CD4-positive, alpha-beta T cell treated with Interleukin-2 at 100 ng/mL for 4 hours (primary cell): ENCODE data around the gene AKNA.
"Not testable (repeated sequence)": the region's sequence is repeated elsewhere in the genome, so short reads cannot be mapped to it uniquely, and the experiment has no call there.

Experiments
- DNase-seq: peaks from one replicate; pipeline ENCODE4 v3.0.0-alpha.2; 2020; ENCODE audit warnings: low spot score

Gene AKNA

DNA sequence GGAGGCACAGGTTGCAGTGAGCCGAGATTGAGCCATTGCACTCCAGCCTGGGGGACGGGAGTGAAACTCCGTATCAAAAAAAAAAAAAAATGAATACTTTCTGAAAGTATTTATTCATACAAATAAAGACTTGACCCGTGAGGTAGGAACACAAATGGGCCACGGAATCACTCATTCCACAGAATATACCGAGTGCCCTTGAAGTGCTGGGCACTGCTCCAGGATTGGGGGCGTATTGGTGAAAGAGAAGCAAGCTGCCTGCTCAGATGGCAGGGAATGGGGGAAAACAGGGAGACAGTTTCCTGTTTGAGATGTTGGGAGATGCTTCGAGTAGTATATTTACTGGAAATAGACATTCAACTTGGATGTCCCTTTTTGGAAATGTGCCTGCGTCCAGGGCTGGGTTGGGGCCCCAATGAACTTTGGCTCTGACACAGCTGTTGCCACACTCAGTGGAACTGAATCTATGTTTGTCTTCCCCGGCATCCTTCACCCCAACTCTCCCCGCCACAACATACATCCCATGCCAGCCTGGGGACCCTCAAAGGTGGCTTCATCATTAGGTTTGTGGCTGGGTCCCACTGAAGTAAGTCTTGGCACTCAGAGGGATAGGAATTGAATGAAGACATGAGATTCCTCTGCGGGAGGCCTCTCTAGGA, 65.5 kb downstream of the AKNA start:
- not testable (repeated sequence) for DNase-seq

DNA sequence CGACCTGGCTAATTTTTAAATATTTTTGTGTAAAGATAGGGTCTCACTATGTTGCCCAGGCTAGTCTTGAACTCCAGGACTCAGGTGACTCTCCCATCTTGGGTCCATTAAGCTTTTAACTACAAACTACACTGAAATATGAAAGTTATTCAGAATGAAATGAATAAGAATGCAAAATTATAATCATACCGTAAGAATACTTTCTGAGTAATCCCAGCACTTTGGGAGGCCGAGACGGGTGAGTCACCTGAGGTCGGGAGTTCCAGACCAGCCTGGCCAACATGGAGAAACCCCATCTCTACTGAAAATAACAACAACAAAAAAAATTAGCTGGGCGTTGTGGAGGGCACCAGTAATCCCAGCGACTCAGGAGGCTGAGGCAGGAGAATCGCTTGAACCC, 66.0 kb downstream of the AKNA start:
- no peak for DNase-seq

DNA sequence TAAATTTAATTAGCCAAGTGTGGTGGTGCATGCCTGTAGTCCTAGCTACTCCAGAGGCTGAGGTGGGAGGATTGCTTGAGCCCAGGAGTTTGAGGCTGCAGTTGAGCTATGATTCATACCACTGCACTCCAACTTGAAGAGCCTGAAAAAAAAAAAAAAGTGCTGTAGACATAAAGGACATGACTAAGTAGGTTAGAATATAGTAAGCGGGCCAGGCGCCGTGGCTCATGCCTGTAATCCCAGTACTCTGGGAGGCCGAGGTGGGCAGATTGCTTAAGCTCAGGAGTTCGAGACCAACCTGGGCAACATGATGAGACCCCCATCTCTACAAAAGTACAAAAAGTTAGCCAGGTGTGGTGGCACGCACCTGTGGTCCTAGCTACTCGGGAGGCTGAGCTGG, 67.1 kb downstream of the AKNA start:
- not testable (repeated sequence) for DNase-seq

DNA sequence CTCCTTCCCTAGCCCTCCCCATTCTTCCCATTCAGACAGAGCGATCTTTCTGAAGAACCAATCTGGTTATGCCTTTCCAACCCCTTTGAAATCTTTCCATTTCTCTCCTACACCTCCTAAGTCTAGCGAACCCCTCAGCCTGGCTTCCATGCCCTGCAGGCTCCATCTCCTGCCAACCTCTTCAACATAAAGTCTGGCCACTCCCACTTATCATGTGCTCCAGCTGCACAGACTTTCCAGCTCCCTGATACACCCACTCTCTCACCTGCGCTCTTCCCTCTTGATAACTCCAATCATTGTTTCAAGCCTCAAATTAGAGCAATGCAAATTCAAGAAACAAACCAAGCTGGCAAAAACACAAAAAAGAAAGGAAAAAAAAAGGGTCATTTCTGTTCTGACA, 68.6 kb downstream of the AKNA start:
- DNase-seq = no peak

DNA sequence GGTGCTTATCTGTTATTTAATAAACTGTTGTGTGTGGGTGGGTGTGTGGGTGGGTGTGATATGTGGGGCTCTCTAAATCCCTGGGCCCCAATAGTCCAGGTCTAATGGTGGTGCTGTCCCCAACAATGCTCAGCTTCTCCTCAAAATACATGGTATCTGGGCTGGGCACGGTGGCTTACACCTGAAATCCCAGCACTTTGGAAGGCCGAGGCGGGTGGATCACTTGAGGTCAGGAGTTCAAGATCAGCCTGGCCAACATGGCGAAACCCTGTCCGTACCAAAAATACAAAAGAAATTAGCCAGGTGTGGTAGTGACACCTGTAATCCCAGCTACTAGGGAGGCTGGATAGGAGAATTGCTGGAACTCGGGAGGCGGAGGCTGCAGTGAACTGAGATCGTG, 69.4 kb downstream of the AKNA start:
- DNase-seq = no peak

GRCh38 chr9:114317665-114318357, 70.0 kb downstream of the AKNA start:
- DNase-seq = no peak

DNA sequence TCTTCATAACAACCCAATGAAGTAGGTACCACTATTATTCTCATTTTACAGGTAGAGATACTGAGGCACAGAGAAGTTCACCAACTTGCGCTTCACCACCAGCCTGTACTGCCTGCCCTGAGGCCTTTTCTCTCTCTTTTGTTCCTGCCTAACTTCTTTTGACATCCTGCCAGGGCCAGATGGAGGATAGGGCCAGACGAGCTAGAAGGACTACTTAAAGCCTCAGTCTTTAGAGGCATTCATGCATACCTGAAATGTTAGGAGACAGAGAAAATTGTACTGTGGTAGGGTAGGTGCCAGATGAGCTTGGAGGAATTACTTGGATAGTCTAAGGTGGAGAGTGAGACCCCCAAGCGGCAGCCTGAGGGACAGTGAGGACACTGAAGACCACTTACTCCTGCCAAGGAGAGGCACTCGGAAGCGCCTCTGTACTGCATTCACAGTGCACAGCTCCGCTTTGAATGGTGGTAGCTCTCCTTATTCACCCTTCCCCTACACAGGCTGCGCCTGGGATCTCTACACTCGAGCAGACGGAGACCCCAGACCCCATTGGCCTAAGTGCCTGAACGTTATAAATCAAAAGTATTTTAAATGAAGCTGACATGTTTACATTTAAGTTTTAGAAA, 71.1 kb downstream of the AKNA start:
- DNase-seq = no peak

- DNase-seq = no peak
Measured at GRCh38 chr9:114315723-114316363, 71.9 kb downstream of the AKNA start.

- DNase-seq = no peak
Measured at GRCh38 chr9:114314881-114315722, 72.7 kb downstream of the AKNA start.

GRCh38 chr9:114314256-114314867, 73.4 kb downstream of the AKNA start:
- DNase-seq = no peak

- DNase-seq = no peak
Measured at GRCh38 chr9:114313186-114313585, 74.6 kb downstream of the AKNA start.

- DNase-seq = no peak
Measured at GRCh38 chr9:114312513-114312875, 75.3 kb downstream of the AKNA start.

DNA sequence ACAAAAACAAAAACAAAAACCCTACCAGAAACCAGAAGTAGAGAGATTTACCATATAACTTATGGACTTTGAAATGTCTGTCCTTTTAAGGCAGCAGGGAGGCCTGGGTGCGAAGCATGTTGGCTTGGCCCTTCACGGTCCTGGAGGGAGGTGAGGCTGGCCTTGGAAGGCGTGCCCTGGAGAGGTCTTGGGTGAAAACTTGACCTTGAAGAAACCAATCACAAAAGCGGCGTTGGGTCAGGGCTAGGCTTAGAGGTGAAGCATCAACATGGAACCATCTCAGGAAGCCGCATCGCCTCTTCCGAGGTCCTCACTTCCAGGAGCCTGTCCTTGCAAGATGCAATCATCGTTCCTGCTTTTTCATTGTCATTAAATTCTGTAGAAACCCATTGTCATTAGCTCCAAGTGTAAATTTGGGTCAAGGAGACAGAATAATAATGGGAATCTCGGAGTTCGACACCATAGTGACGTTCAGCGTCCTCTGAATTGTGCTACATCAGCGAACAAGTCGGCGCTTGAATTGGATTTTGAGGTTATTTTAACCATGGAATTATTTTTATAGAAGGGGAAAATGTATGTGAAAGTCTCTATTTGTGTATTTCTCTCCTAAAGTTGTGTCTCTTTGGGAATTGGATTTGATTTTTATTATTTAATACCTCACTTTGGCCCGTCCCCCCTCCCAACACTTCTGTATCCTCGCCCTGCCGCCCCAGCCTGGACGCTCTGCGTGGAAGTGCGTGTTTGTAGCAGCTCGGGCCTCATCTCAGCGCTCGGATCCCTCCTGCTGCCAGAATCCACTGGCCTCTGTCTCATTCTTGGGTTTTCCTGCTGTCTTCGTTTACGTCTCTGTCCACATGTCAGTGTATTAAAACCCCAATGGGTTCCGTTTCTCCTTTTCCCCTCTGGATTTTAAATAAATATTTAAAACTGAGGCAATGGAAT, 75.9 kb downstream of the AKNA start:
- DNase-seq = no peak

GRCh38 chr9:114310471-114311450, 77.0 kb downstream of the AKNA start:
- no peak for DNase-seq

DNA sequence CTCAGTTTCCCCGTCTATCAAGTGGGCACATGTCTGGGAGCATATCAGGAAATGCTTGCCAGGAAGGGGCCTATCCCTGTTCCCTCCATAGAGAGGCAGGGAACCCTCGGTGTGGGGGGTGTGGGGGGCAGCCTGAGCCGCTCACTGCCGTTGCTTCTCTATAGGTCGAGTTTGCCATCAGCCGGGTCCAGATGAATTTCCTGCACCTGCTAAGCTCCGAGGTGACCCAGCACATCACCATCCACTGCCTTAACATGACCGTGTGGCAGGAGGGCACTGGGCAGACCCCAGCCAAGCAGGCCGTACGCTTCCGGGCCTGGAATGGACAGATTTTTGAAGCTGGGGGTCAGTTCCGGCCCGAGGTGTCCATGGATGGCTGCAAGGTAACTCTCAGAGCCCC, 78.7 kb downstream of the AKNA start:
- DNase-seq = no peak

DNA sequence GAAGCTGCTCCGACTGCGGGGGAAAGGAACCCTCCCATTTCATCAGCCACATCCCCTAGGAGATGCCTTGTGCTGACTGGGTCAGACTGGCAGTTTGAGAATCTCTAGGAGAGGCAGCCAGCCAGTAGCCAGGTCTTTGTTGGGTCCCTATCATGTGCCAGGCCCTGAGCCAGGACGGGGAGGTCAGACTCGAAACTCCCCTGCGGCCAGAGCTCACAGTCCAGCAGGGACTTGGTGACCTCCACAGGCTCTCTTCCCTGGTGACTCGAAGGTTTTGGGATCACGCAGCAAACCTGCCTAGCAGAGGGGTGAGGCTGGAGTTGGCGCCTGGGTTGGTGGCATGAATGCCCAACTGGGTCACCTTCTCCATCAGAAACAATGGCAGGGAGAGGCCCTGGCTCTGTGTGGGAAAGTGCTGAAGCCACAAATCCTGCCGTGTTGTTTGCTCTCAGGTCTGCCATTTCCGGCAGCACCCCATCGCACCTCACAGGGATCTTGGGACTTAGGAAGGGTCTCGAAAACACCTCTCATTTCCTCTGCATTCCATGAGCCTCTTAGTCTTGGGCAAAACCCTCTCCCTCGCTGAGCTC, 79.3 kb downstream of the AKNA start:
- no peak for DNase-seq

- no peak for DNase-seq
Measured at GRCh38 chr9:114307899-114308267, 79.9 kb downstream of the AKNA start.

DNA sequence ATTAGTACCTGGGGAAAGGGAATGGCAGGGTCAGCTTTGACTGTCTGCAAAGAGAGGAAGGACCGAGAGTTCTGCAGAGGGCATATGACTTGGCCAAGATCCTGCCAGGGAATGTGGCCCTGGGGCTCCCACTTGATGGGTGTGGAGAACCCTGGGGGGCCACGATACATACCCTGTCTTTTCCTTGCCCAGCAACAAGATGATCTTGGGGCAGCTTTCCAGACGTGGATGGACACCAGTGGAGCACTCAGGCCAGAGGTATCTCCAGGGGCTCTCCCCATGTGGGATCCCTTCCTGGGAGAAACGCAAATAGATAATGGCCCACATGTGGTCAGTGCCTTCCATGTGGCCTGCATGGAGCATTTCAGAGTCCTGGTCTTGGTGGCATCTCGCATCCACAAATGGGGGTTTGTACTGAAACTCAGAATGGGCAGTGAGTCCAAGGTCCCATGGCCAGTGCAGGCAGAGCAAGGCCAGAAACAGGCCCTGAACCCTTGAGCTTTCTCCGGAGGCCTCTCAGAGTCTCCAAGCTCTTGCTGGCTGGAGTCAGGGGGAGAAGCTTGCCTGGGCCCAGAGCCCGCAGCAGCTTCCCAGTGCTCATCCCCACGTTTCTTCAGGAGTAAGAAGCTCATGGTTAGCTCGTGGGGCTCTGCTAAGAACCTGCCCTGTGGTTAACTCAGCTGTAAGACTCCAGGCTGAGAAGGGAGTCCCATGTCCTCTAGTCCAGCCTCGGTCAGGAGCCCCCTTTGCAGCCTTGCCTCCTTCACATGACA, 83.2 kb downstream of the AKNA start:
- no peak for DNase-seq
